Fibroblast of mammary gland (primary cell): ENCODE measurements around the gene RAP1GAP2.

Experiments used
- DNase-seq: peaks from one replicate; pipeline ENCODE4 v3.0.0-alpha.2; 2010; ENCODE audit warnings: low read depth
- H3K4me3 ChIP-seq: 2 replicates; pipeline ENCODE4 v1.5.1; 2011; ENCODE audit warnings: low read depth, mild to moderate bottlenecking, low read length, moderate library complexity; ENCODE audit not compliant: control insufficient read depth
- CTCF ChIP-seq: conservative IDR thresholded peaks from 2 replicates; pipeline ENCODE4 v1.5.1; 2011; ENCODE audit warnings: low read depth, low read length, inconsistent platforms; ENCODE audit not compliant: control insufficient read depth, insufficient read depth

RAP1GAP2 gene

GRCh38 chr17:2900842-2901241 lies 104.6 kb downstream of the RAP1GAP2 start:
- TF ChIP-seq CTCF: no peak
- no peak overlapping the region for H3K4me3 ChIP-seq
- DNase-seq: no peak

DNA sequence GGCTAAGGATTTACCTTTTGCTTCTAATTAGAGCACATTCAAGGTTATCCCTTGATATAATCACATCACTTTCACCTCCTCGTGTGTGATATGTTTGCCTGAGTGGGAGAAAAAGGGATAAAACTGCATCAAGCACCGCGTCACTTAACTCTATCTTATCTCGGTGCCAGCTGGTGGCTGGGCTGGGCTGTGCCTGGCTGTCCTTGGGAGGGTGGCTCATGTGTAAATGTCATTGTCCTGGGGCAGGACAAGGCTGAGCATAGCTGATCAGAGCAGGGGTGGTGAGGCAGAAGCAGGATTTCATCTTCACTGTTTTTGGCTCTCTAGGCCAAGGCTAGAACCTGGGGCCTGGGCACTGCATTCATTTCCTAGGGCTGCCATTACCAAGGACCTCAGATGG lies 105.3 kb downstream of the RAP1GAP2 start:
- TF ChIP-seq CTCF: no peak
- DNase-seq: no peak
- no peak overlapping the region for H3K4me3 ChIP-seq

DNA sequence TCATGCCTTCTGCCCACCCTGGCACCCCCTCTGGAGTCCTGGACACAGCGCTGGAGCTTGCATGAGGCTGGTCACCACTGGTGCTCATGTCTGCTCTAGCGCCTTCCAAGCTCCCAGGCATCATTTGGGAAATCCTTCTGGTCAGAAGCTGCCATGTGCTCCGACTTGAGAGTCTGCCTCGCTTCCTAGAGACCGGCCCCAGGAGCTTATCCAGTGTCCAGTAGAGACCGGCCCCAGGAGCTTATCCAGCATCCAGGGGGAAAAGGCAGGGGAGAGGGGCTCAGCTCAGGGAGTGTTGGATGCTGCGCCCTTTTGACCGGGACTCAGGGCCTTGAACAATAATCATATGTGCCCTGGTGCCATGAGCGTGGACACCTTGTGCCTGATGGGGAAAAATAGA lies 106.3 kb downstream of the RAP1GAP2 start:
- H3K4me3 ChIP-seq: no peak overlapping the region
- no peak for DNase-seq
- TF ChIP-seq CTCF: no peak

- TF ChIP-seq CTCF: no peak
- H3K4me3 ChIP-seq: no peak overlapping the region
- no peak for DNase-seq
Observed at GRCh38 chr17:2903193-2903974, 107.1 kb downstream of the RAP1GAP2 start.

DNA sequence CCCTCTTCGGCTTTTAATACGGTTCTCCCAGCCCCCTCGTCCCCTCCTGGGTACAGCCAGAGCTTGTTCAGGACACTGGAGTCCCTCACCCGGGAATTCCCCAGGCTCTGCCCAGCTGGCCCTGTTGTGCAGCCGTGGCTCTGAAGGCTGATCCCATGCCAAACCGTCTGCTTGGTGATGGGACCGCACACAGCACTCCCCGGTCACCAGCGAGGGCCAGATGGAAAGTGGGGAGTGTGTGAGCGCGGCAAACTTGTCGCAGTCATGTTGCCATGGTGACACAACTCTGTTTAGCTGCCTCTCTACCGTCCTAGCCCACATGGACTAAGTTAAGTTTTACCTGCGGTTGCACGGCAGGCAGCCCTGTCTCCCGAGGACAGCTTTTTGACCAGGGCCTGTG lies 107.9 kb downstream of the RAP1GAP2 start:
- TF ChIP-seq CTCF: no peak
- no peak for DNase-seq
- H3K4me3 ChIP-seq: no peak overlapping the region

DNA sequence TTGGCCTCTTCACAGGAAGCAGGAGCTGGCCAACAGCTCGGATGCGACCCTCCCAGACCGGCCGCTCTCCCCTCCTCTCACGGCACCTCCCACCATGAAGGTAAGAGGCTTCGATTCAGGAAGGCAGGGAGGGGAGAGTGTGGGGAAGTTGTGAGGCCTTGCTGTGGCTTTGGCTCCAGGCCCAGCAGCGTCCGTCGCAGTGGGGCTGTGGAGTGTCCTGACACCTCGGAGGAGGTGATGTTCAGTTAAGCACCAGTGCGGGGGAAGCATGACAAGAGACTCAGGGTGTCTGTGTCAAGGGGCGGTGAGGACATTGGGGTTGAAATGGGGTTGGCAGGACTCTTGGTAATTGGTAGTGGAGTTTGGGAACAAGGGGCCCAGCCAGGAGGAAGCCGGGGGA lies 109.0 kb downstream of the RAP1GAP2 start:
- TF ChIP-seq CTCF: no peak
- H3K4me3 ChIP-seq: no peak overlapping the region
- no peak for DNase-seq
